Ovary (tissue), 9 donors: Measurements from ENCODE around the gene RGS5. TPM values are rescaled to one million over a fixed set of nuclear protein-coding genes. Genes with fewer than 3 reads are reported as not detected.

Experiments
- DNase-seq, 5 donors: peaks; one replicate each; pipeline ENCODE4 v3.0.0-alpha.2; 2019 to 2020
- H3K27ac ChIP-seq, 2 donors: fragments of 200-600 bp; one replicate each; pipeline versions ENCODE4 v1.5.1 to v1.8.0; 2019 to 2022
- H3K27me3 ChIP-seq: fragments of 200-600 bp; one replicate; pipeline ENCODE4 v1.8.0; 2022
- H3K36me3 ChIP-seq: fragments of 200-600 bp; sonication (generic); one replicate; pipeline ENCODE4 v1.5.1; 2019
- H3K4me1 ChIP-seq: one replicate; pipeline ENCODE4 v1.8.1; 2013; ENCODE audit warnings: mild to moderate bottlenecking, moderate library complexity; ENCODE audit not compliant: insufficient read depth
- H3K4me3 ChIP-seq: fragments of 200-600 bp; sonication (generic); one replicate; pipeline ENCODE4 v1.5.1; 2017
- H3K9me3 ChIP-seq, 2 donors: fragments of 200-600 bp in 1 of 2; sonication (generic) in 1 of 2; one replicate each; pipeline versions ENCODE4 v1.5.1 to v1.8.1; 2013 to 2019; ENCODE audit warnings: mild to moderate bottlenecking in 1 of 2, moderate library complexity in 1 of 2
- CTCF ChIP-seq, 3 donors: fragments of 450-650 bp in 2 of 3; fragments of 200-600 bp in 1 of 3; IDR thresholded peaks; one replicate each; pipeline versions ENCODE4 v1.5.1 to v1.8.0; 2016 to 2022; ENCODE audit warnings: antibody characterized with exemption in 3 of 3, mild to moderate bottlenecking in 1 of 3
- EP300 ChIP-seq: sonication (generic); formaldehyde crosslinking; IDR thresholded peaks from one replicate; pipeline ENCODE4 v1.6.1; 2017; ENCODE audit warnings: antibody characterized with exemption
- POLR2A ChIP-seq: fragments of 450-650 bp; IDR thresholded peaks from one replicate; pipeline ENCODE4 v1.6.1; 2017; ENCODE audit warnings: antibody characterized with exemption, mild to moderate bottlenecking, moderate library complexity
- WGBS, 3 donors: extraction: QIAGEN DNeasy Blood & Tissue Kit in 1 of 3; methylation state at CpG; one replicate each; pipeline versions ENCODE4 v1.1.5 to v1.1.7; 2013 to 2017; 5-methylcytosine and 5-hydroxymethylcytosine counted together
- intact Hi-C, 4 donors: fragments of 100-400 bp; cut with DNase I; formaldehyde crosslinking; loops; one replicate each; pipeline versions ENCODE4 v1.11.0 to v1.15.1; 2022 to 2023
- polyA plus RNA-seq, 2 donors: library from polyadenylated mRNA; stranded (reverse); fragments of 200-250 nt in 1 of 2; fragments of 350-450 nt in 1 of 2; fragmentation: Illumina TruSeq in 1 of 2; extraction: RNeasy Lipid Tissue Mini Kit (QIAGEN cat#74804) in 1 of 2; gene quantifications; one replicate each; pipeline ENCODE4 v1.2.3, GENCODE V29; 2013 to 2014
- total RNA-seq, 7 donors: library from RNA; depleted of rRNA in 2 of 7; stranded (reverse); fragments of >200 nt in 2 of 7; fragmentation: NEBNext Ultra II Directional in 3 of 7; extraction: Animal tissue kit (Norgen Biotek cat#: 25700) in 3 of 7; gene quantifications; one replicate each; pipeline versions ENCODE4 v1.1.0 to v1.2.4, GENCODE V29; 2016 to 2023
- donor health status: DM: no; HTN: no; CAD: no; lungs with moderate emphysema.
- donor health status: DM: no; HTN: no; CAD: no.
- donor health status: Bipolar disorder and iron deficiency.
- donor health status: DM: yes; HTN: yes; CAD: no.
- donor health status: DM: no; HTN: no; CAD: no.
- donor health status: DM: yes; HTN: yes; CAD: no.

RGS5 gene
- total and polyA plus RNA-seq, 9 donors, result 12.2 to 157 (median 44.2) TPM

GRCh38 chr1:163213626-163214025 is 10.9 kb upstream of the RGS5 start:
- H3K27ac ChIP-seq, result no peak overlapping the region
- no peaks in the 10 kb centered on the region for H3K9me3 ChIP-seq
- no peaks in the 10 kb centered on the region for H3K36me3 ChIP-seq
- WGBS, 3 donors, result 77 to 88% (median 85%) methylated on average over 4 of the region's 4 CpGs
- intact Hi-C loops, result no loop called here
- H3K27me3 ChIP-seq, result no peaks in the 10 kb centered on the region
- DNase-seq, result no peak
- H3K4me1 ChIP-seq, result no peaks in the 10 kb centered on the region
- TF ChIP-seq POLR2A (no peak), EP300 (no peak), CTCF (IDR thresholded peaks at IDR 0.05) (no peak)
- no peak overlapping the region for H3K4me3 ChIP-seq

- H3K9me3 ChIP-seq, result no peaks in the 10 kb centered on the region
- intact Hi-C loops, result no loop called here
- no peak overlapping the region for H3K27ac ChIP-seq
- WGBS, 3 donors, result 11 to 28% (median 20%) methylated on average over 2 of the region's 2 CpGs
- TF ChIP-seq POLR2A (no peak), EP300 (no peak), CTCF (IDR thresholded peaks at IDR 0.05) (no peak)
- H3K4me1 ChIP-seq, result no peaks in the 10 kb centered on the region
- no peaks in the 10 kb centered on the region for H3K36me3 ChIP-seq
- DNase-seq, result no peak
- H3K4me3 ChIP-seq, result no peak overlapping the region
- no peaks in the 10 kb centered on the region for H3K27me3 ChIP-seq
Observed at GRCh38 chr1:163211667-163212066, 9.0 kb upstream of the RGS5 start.

- no peak overlapping the region for H3K27ac ChIP-seq
Observed at GRCh38 chr1:163205513-163205912, 2.8 kb upstream of the RGS5 start.

GRCh38 chr1:163203561-163203960 is 845 bp upstream of the RGS5 start:
- Histone ChIP-seq H3K36me3 (no peaks in the 10 kb centered on the region), H3K4me3 (no peak overlapping the region), H3K4me1 (no peaks in the 10 kb centered on the region), H3K27me3 (no peaks in the 10 kb centered on the region), H3K9me3 (no peaks in the 10 kb centered on the region), H3K27ac (no peak overlapping the region)
- DNase-seq, result no peak
- 68 to 79% (median 75%) methylated on average over 1 of the region's 1 CpG for WGBS, 3 donors
- TF ChIP-seq POLR2A (no peak), CTCF (IDR thresholded peaks at IDR 0.05) (no peak), EP300 (no peak)
- intact Hi-C loops, result no loop called here

More at GRCh38 chr1:163205513-163205912, 2.8 kb upstream of the RGS5 start:
- no peaks in the 10 kb centered on the region for H3K4me1 ChIP-seq
- H3K36me3 ChIP-seq, result no peaks in the 10 kb centered on the region
- intact Hi-C loops, result no loop called here
- no peak overlapping the region for H3K4me3 ChIP-seq
- no peaks in the 10 kb centered on the region for H3K9me3 ChIP-seq
- DNase-seq, result no peak
- TF ChIP-seq POLR2A (no peak), CTCF (IDR thresholded peaks at IDR 0.05) (no peak), EP300 (no peak)
- H3K27me3 ChIP-seq, result no peaks in the 10 kb centered on the region

- no peak for DNase-seq
- H3K27ac ChIP-seq, result no peak overlapping the region
- H3K4me1 ChIP-seq, result no peaks in the 10 kb centered on the region
- no peak overlapping the region for H3K4me3 ChIP-seq
- TF ChIP-seq EP300 (no peak), CTCF (IDR thresholded peaks at IDR 0.05) (no peak)
- H3K36me3 ChIP-seq, result no peaks in the 10 kb centered on the region
- intact Hi-C loops, result no loop called here
- no peaks in the 10 kb centered on the region for H3K27me3 ChIP-seq
- no peaks in the 10 kb centered on the region for H3K9me3 ChIP-seq
- 69 to 72% (median 70%) methylated on average over 1 of the region's 1 CpG for WGBS, 3 donors
Observed at GRCh38 chr1:163201906-163202305, 810 bp downstream of the RGS5 start.
